SKM-1 (cell line): Measurements from ENCODE around the gene ENTPD1.
"Not testable (repeated sequence)": the region's sequence is repeated elsewhere in the genome, so short reads cannot be mapped to it uniquely, and the experiment has no call there.

Experiments used
- DNase-seq: peaks from one replicate; lab custom pipeline; 2025; ENCODE audit not compliant: unreplicated experiment; lab: John Stamatoyannopoulos, UW

ENTPD1 gene

GRCh38 chr10:95861386-95861785 lies 105.4 kb downstream of the ENTPD1 start:
- no peak for DNase-seq

GRCh38 chr10:95864906-95865813 lies 109.2 kb downstream of the ENTPD1 start:
- DNase-seq = peak; percentile 35

GRCh38 chr10:95865814-95866466 lies 110.0 kb downstream of the ENTPD1 start:
- no peak for DNase-seq

- no peak for DNase-seq
Measured at GRCh38 chr10:95866467-95866842, 110.5 kb downstream of the ENTPD1 start.

DNA sequence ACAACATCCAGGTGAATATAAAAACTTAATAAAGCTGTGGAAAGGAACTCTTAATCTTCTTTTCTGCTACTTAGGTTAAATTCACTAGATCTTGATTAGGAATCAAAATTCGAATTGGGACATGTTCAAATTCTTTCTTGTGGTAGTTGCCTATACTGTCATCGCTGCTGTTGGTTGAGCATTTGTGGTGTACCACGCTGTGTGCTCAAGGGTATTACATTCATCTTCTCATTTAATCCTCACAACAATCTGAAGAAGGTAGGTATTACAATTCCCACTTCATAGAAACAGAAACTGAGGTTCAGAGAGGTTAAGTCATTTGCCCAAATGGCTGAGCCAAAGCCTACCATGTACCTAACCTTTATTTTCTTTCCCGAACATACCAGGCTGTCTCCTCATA lies 111.9 kb downstream of the ENTPD1 start:
- DNase-seq = no peak

GRCh38 chr10:95872158-95872711 lies 116.3 kb downstream of the ENTPD1 start:
- no peak for DNase-seq

GRCh38 chr10:95873139-95873538 lies 117.2 kb downstream of the ENTPD1 start:
- DNase-seq = no peak

GRCh38 chr10:95873651-95874050 lies 117.7 kb downstream of the ENTPD1 start:
- DNase-seq = no peak

DNA sequence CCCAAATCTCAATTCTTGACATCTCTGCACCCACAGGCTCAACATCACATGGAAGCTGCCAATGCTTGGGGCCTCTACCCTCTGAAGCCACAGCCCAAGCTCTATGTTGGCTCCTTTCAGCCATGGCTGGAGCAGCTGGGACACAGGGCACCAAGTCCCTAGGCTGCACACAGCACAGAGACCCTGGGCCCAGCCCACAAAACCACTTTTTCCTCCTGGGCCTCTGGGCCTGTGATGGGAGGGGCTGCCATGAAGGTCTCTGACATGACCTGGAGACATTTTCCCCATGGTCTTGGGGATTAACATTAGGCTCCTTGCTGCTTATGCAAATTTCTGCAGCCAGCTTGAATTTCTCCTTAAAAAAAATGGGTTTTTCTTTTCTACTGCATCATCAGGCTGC lies 118.8 kb downstream of the ENTPD1 start:
- DNase-seq = not testable (repeated sequence)

DNA sequence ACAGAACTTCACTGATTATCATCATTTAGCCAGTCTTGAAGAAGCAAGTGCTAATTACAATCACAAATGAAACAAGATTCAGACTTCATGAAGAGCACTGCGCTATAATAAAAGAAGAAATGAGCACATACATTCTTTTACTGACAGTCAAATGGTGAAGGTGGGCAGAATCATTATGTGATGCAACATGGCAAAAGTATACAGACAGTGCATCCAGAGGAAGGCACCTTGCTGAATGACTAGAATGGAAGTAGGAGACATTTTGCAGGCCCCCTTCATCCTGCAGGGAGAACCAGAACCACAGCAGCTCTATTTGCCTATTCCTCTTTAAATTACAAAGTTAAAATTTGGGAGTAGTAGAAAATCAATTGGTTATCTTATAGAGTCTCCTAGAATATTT lies 120.8 kb downstream of the ENTPD1 start:
- DNase-seq = no peak

GRCh38 chr10:95877881-95878280 lies 121.9 kb downstream of the ENTPD1 start:
- no peak for DNase-seq

- DNase-seq = no peak
Measured at GRCh38 chr10:95880704-95881103, 124.7 kb downstream of the ENTPD1 start.

DNA sequence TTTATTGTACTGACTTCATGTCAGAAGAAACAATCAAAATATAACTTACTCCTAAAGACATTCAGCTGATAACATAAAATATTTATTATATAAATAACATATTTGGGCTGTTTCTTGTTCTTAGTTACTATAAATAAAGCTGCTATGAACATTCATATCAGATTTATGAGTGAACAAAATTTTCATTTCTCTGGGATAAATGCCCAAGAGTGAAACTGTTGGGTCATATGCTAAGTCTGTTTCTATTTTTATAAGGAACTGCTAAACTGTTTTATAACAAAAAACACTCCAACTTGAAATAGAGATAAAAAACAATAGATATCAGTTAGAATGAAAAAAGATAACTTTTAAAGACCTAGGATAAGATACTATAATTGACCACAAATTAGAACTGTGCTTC lies 125.4 kb downstream of the ENTPD1 start:
- no peak for DNase-seq

GRCh38 chr10:95889830-95890229 lies 133.9 kb downstream of the ENTPD1 start:
- DNase-seq = no peak

- DNase-seq = peak; percentile 36
Measured at GRCh38 chr10:95896071-95896850, 140.3 kb downstream of the ENTPD1 start.

DNA sequence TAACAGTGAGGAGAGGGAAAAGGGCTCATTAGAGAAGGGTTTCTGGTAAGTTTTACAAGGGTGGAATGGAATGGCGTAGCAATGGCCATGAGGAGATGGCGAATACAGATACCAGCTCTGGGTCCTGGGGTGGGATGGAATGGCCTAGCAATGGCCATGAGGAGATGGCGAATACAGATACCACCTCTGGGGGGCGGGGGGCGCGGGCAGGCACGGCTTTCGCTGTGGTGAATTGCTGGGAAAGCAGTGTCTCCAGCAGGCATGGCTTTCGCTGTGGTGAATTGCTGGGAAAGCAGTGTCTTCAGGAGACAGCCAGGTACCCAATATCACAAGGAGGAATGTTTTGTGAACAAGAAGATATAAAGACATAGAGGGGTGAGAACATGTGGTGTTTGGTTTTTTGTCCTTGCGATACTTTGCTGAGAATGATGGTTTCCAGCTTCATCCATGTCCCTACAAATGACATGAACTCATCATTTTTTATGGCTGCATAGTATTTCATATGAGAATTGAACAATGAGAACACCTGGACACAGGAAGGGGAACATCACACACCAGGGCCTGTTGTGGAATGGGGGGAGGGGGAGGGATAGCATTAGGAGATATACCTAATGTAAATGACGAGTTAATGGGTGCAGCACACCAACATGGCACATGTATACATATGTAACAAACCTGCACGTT lies 150.1 kb downstream of the ENTPD1 start:
- DNase-seq = not testable (repeated sequence)

GRCh38 chr10:95906677-95907455 lies 150.9 kb downstream of the ENTPD1 start:
- DNase-seq = peak; percentile 57

- DNase-seq = peak; percentile 60
Measured at GRCh38 chr10:95907456-95908253, 151.7 kb downstream of the ENTPD1 start, which contains the start of gene CC2D2B. CC2D2B (plus strand) TSS chr10:95907975; CDS start chr10:95911324, 3,349 bp downstream.

GRCh38 chr10:95908450-95908849 lies 152.5 kb downstream of the ENTPD1 start:
- DNase-seq = no peak
